Measurements from ENCODE around the gene DKKL1.

DNA sequence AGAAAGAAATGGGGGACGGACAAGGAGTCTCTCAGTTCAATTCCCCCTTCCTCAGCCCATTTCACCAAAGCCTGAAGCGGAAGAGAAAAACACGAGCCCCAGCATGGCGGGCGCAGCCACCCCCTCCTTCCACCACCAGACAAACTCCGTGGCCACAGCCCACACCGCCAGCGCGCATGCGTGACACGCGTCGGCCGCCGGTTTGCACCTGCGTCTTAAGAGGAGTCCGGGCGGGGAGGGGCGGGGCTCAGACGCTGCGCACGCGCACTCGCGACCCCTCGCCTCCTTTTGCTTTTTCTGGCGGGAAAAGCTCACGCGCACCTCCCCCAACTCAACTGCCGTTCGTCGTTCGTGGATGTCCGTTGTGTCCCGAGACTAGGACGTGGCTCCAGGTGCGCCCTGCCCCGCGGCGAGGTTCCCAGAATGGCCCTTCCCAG is 24.3 kb downstream of the DKKL1 start, which contains the start of gene KASH5:
- TF ChIP-seq, protein P1, sequence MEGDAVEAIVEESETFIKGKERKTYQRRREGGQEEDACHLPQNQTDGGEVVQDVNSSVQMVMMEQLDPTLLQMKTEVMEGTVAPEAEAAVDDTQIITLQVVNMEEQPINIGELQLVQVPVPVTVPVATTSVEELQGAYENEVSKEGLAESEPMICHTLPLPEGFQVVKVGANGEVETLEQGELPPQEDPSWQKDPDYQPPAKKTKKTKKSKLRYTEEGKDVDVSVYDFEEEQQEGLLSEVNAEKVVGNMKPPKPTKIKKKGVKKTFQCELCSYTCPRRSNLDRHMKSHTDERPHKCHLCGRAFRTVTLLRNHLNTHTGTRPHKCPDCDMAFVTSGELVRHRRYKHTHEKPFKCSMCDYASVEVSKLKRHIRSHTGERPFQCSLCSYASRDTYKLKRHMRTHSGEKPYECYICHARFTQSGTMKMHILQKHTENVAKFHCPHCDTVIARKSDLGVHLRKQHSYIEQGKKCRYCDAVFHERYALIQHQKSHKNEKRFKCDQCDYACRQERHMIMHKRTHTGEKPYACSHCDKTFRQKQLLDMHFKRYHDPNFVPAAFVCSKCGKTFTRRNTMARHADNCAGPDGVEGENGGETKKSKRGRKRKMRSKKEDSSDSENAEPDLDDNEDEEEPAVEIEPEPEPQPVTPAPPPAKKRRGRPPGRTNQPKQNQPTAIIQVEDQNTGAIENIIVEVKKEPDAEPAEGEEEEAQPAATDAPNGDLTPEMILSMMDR (IDR thresholded peaks at IDR 0.05; ENCODE audit: borderline replicate concordance, extremely low read depth, low read length, poor library complexity, severe bottlenecking): no peak
- TF ChIP-seq EZH2 (IDR thresholded peaks at IDR 0.05; ENCODE audit: borderline replicate concordance, low read depth, low read length, severe bottlenecking): no peak

Measured in DND-41 (cell line).